Endothelial cell of umbilical vein (primary cell): ENCODE measurements around the gene DNAH1.

Experiments
- EZH2 ChIP-seq: IDR thresholded peaks from 2 replicates; pipeline ENCODE4 v1.6.1; 2012; ENCODE audit warnings: borderline replicate concordance, low read depth, mild to moderate bottlenecking, moderate library complexity, low read length, inconsistent platforms; ENCODE audit not compliant: severe bottlenecking
- JUN ChIP-seq: IDR thresholded peaks from 2 replicates; pipeline ENCODE4 v1.6.1; 2011; ENCODE audit warnings: borderline replicate concordance, low read depth; ENCODE audit not compliant: insufficient read length, insufficient read depth
- POLR2A ChIP-seq: IDR thresholded peaks from 2 replicates; pipeline ENCODE4 v1.6.1; 2012; ENCODE audit warnings: low read depth, mild to moderate bottlenecking, control low read depth, low read length
- POLR2AphosphoS5 ChIP-seq: IDR thresholded peaks from 2 replicates; pipeline ENCODE4 v1.6.1; 2012; ENCODE audit warnings: low read depth, mild to moderate bottlenecking, control low read depth, low read length, moderate library complexity; ENCODE audit not compliant: insufficient read depth
- TF ChIP-seq, protein P1 (sequence below), 2 donors: IDR thresholded peaks; 1 replicate in 1 of 2; 2 replicates in 1 of 2; pipeline ENCODE4 v1.5.1; 2011; ENCODE audit warnings: low read length in 2 of 2, mild to moderate bottlenecking in 2 of 2, moderate library complexity in 2 of 2, control low read depth in 1 of 2, inconsistent platforms in 1 of 2, low read depth in 1 of 2; ENCODE audit not compliant: insufficient read depth in 1 of 2; ENCODE audit errors: extremely low read depth in 1 of 2

DNA sequence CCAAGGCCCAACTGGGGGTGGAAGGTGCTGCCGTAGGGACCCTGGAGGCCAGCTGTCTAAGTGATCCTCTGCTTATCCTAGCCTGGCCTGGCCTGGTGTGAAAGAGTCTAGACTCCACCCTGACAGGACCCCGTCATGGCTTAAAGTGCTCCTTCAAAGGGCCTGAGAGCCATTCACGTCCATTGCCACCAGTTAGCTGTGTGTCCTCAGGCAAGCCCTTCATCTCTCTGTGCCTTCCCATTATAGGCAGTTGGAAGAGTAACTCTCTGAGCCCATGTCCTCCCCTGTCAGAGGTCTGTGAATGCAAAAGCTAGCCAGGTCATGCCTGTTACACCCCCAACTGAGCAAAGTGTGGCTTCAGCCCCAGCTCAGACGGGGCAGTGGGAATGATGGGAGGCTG is 9.1 kb upstream of the DNAH1 start:
- TF ChIP-seq JUN: no peak
- TF ChIP-seq, protein P1, sequence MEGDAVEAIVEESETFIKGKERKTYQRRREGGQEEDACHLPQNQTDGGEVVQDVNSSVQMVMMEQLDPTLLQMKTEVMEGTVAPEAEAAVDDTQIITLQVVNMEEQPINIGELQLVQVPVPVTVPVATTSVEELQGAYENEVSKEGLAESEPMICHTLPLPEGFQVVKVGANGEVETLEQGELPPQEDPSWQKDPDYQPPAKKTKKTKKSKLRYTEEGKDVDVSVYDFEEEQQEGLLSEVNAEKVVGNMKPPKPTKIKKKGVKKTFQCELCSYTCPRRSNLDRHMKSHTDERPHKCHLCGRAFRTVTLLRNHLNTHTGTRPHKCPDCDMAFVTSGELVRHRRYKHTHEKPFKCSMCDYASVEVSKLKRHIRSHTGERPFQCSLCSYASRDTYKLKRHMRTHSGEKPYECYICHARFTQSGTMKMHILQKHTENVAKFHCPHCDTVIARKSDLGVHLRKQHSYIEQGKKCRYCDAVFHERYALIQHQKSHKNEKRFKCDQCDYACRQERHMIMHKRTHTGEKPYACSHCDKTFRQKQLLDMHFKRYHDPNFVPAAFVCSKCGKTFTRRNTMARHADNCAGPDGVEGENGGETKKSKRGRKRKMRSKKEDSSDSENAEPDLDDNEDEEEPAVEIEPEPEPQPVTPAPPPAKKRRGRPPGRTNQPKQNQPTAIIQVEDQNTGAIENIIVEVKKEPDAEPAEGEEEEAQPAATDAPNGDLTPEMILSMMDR (IDR thresholded peaks at IDR 0.05; ENCODE audit: extremely low read depth in 1 of 2, insufficient read depth in 1 of 2, low read depth in 1 of 2, low read length in 2 of 2): no peak
- no peak for TF ChIP-seq EZH2
- TF ChIP-seq POLR2A: no peak
- TF ChIP-seq POLR2AphosphoS5: no peak
